H7 (cell line): Measurements from ENCODE around the gene KRT85. TPM values are rescaled to one million over a fixed set of nuclear protein-coding genes. Genes with fewer than 3 reads are reported as not detected.
"Not testable (repeated sequence)": the region's sequence is repeated elsewhere in the genome, so short reads cannot be mapped to it uniquely, and the experiment has no call there.

Experiments used
- DNase-seq: peaks from one replicate; pipeline ENCODE4 v3.0.0; 2012
- H3K27me3 ChIP-seq: 2 replicates; pipeline ENCODE4 v1.6.0; 2011; ENCODE audit warnings: mild to moderate bottlenecking, low read length; ENCODE audit not compliant: control insufficient read depth, insufficient read depth
- H3K36me3 ChIP-seq: replicated peaks from 2 replicates; pipeline ENCODE4 v1.5.1; 2011; ENCODE audit warnings: low read length; ENCODE audit not compliant: control insufficient read depth, insufficient read depth
- H3K4me3 ChIP-seq: 2 replicates; pipeline ENCODE4 v1.5.1; 2011; ENCODE audit warnings: low read depth, mild to moderate bottlenecking, control low read depth, low read length, moderate library complexity; ENCODE audit not compliant: insufficient read depth
- total RNA-seq: library from RNA; depleted of rRNA; stranded (reverse); fragments of >200 nt; shearing (Covaris generic); gene quantifications from 2 replicates; pipeline ENCODE4 v1.2.3, GENCODE V29; 2014

Gene KRT85
- total RNA-seq, 1 experiment from 2014 or later, result not detected

DNA sequence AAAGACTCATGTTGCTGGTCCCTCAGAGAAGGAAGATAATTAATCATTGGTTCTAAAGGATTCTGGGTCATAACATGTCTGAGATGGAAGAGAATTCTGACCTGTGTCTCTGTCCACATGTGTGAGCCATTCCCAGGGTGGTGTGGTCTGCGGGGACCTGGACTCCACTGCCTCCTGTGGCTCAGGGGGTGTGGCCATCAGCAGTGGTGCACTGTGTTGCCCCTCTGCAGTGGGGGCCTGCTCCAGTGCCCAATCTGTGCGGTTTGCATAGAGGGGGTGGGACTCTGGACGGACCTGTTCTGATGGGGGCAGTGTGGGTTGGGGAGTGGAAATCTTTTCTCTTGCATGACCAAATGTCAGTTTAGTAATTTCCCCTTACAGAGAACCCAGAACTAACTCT is 13.5 kb downstream of the KRT85 start:
- H3K27me3 ChIP-seq, result no peaks in the 10 kb centered on the region
- H3K36me3 ChIP-seq, result no peaks in the 10 kb centered on the region
- no peak for DNase-seq
- no peak overlapping the region for H3K4me3 ChIP-seq

DNA sequence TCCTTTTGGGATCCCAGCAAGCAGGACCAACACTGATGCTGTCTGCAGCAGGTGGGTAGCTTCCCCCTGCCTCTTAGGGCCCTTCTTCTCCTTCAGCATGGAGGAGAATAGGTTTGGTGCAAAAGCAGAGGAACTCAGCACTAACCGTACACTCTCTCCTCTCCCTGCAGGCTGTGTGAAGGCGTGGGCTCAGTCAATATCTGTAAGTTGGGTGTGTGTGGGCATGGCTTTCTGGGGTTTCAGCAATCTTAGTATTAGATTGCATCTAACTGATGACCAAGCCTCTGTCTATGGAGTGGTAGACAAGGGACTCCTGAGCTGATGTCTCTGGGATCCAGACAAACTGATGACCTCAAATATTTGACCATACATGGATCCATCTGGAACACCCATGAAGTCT is 14.3 kb downstream of the KRT85 start:
- no peak overlapping the region for H3K4me3 ChIP-seq
- DNase-seq, result no peak
- no peaks in the 10 kb centered on the region for H3K36me3 ChIP-seq
- H3K27me3 ChIP-seq, result no peaks in the 10 kb centered on the region

DNA sequence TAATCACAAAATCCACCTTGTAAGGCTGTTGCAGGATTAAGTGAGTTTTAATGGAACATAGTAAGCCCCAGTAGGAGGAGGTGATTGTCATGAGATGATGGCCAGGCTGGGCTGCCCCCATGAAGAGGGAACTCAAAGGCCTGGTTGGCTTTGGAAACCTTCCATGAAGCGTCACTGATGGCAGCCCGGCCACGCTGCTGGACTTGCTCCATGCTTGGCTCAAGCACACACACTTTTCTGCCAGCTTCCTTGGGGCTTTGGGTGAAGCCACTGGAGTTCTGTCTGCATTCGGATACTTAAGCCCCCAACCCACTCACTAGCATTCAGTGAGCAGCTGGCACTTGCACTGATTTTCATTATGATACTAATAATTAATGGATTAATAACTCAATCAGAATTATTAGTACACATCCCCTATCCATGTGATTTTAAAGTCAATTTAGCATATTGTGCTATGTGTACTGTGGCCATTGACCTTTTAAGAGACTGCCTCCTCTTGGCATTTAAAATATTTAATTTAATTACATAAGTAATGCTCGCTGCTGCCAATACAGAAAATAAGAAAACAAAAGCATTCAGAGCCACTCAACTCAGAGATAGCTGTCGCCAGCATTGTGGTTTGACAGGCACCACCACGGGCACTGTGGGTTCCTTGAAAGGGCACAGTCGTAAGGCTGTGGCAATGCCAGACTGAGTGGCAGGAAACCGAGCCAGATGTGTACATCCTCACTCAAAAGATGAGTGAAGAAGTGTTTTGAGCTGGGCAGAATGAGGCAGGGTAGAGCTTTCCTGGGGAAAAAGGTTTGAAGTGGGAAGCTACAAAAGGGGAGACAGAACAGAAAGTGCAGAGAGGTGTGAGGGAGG is 15.9 kb downstream of the KRT85 start:
- Histone ChIP-seq H3K4me3 (no peak overlapping the region), H3K27me3 (no peaks in the 10 kb centered on the region), H3K36me3 (no peaks in the 10 kb centered on the region)
- no peak for DNase-seq

DNA sequence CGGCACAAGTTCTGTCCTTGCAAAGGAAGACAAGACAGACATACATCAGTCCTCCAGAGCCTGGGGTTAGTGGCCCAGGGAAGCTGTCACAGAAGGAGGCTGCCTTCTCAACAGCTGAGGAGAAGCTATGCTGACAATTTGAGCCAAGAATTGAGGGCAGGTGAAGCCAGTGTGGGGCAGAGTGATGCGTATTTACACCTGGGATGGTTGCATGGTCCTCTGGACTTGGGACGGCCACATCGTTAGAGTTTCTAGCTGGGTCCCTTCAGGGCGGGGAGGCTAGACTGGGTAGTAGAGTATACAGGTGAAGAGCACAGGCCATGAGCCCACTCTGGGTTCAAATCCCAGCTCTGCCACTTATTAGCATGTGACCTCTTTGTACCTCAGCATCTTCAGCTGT is 16.5 kb downstream of the KRT85 start:
- no peaks in the 10 kb centered on the region for H3K27me3 ChIP-seq

DNA sequence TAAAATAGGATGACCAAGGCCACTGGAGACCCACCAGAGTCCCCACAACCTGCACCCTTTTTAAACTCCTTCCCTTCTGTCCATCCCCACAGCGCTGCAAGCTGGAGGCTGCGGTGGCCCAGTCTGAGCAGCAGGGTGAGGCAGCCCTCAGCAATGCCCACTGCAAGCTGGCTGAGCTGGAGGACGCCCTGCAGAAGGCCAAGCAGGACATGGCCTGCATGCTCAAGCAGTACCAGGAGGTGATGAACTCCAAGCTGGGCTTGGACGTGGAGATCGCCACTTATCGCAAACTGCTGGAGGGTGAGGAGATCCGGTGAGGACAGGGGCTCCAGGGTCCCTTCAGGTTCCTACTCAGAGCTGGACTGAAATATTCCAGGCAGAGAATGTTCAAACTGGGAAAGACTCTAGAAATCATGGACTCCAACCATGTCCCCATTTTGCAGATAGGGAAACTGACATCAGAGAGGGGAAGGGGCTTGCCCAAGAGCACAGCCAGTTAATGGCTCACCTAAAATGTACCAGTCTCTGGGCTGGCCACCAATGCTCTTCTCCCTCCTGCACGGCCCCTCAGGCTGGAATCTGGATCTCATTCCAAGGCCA is 17.2 kb downstream of the KRT85 start:
- Histone ChIP-seq H3K36me3 (no peaks in the 10 kb centered on the region), H3K27me3 (no peaks in the 10 kb centered on the region), H3K4me3 (no peak overlapping the region)
- no peak for DNase-seq

More for the DNA sequence above, 16.5 kb downstream of the KRT85 start:
- Histone ChIP-seq H3K36me3 (no peaks in the 10 kb centered on the region), H3K4me3 (no peak overlapping the region)
- no peak for DNase-seq

DNA sequence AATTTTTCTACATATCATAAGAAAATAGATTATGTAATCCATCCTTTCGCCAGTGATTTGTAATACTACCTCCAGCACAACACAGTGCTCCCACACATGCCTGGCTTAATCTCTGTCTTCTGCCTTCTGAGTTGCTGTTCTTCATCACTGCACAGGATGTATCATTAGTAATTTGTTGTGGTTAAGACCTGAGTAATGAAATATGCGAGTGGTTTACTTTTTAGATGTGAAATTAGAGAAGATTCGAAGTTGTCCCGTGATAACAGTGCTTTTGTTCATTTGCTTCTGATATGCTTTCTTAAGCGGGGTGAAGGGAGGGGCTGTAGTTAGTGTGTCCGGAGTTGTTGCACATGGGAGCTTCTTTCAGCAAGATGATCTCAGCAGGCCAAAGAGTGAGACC is 18.1 kb downstream of the KRT85 start:
- Histone ChIP-seq H3K36me3 (no peaks in the 10 kb centered on the region), H3K4me3 (no peak overlapping the region), H3K27me3 (no peaks in the 10 kb centered on the region)
- DNase-seq, result no peak

DNA sequence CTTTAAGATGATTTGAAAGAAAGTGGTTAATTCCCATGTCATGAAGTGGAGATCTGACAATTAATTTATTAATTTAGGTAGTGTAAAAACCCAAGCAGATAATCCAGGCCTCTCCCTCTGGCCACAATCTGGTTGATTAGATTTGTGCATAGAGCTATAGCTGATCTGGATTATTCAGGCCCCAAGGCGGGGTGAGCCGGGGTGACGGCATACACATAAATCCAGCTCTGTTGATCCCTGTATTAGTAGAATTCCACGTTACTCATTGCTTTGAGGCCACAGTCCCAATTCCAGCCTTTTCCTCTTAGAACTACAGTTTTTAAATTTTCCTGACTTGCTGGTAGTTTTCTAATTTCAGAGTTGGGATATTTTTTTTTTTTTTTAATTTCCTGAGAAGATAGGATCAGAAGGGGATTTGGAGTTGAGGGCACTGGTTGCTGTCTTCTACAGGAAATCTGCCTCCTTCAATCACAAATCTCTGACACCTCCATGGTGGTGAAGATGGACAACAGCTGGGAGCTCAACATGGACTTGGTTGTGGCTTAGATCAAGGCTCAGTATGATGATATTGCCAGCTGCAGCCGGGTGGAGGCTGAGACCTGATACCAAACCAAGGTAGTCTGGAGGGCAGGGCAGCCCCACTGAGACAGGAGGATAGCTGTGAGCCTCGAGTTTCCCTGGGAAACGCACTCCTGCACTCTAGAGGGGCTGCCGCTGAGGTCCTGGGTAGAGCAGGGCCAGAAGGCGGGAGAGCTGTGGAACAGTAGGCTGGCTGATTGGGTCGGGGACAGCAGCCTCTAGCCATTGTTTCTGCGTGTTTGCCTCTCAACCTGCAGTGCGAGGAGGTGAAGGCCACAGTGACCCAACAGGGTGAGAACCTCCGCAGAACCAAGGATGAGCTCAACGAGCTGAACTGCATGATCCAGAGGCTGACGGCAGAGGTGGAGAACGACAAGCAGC is 19.4 kb downstream of the KRT85 start:
- H3K4me3 ChIP-seq, result no peak overlapping the region
- no peak for DNase-seq
- no peaks in the 10 kb centered on the region for H3K27me3 ChIP-seq
- no peaks in the 10 kb centered on the region for H3K36me3 ChIP-seq

DNA sequence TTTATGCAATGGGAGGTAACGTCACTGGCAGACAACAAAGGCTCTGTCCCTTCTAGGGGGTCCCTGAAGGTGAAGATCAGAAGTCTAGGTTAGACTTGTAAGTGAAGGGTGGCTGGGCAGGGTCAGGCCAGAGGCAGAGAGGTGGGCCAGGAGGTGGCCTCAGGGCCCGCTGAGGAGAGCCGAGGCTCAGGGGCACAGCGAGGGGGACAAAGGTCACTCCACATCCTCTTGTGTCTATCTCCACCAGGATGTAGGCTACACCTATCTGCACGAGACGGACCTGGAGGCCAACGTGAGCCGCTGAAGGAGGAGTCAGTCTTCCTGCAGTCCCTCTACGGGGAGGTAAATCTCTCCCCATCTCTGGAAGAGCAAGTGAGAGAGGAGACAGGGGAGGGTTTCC is 20.3 kb downstream of the KRT85 start:
- DNase-seq, result no peak
- no peaks in the 10 kb centered on the region for H3K36me3 ChIP-seq
- no peaks in the 10 kb centered on the region for H3K27me3 ChIP-seq
- no peak overlapping the region for H3K4me3 ChIP-seq

DNA sequence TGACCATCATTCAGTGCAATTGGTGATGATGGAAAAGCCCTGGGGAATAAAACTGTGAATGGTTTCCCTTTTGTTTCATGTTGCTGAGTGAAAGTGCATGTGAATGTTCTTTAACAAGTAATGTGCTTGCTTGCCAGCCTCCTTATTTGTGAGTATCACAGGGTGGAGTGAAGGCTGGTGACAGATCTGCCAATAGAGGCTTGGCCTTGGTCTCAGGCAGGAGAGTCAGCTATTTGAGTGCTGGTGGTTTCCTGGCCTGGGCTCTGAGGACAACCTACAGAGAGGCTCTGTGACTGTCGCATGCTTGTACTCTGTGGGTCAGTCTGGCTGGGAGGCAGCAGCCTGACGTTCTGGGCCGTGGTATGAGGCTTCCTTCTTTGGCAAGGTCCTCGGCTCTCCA is 20.7 kb downstream of the KRT85 start:
- no peaks in the 10 kb centered on the region for H3K27me3 ChIP-seq
- no peak overlapping the region for H3K4me3 ChIP-seq
- H3K36me3 ChIP-seq, result no peaks in the 10 kb centered on the region
- DNase-seq, result no peak

DNA sequence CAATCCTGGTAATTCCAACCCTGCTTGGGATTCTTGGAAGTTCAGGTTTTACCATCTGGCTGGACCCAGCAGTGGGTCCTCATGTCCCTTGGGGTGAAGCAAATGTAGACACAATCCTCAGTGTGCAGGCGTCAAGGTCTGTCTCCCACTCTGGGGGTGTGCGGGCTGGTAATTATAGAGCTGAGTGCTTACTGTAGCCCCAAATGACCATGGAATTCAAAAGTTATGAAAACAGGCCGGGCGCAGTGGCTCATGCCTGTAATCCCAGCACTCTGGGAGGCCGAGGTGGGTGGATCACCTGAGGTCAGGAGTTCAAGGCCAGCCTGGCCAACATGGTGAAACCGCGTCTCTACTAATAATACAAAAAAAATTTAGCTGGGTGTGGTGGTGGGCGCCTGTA is 22.2 kb downstream of the KRT85 start:
- not testable (repeated sequence) for H3K27me3 ChIP-seq, H3K4me3 ChIP-seq

DNA sequence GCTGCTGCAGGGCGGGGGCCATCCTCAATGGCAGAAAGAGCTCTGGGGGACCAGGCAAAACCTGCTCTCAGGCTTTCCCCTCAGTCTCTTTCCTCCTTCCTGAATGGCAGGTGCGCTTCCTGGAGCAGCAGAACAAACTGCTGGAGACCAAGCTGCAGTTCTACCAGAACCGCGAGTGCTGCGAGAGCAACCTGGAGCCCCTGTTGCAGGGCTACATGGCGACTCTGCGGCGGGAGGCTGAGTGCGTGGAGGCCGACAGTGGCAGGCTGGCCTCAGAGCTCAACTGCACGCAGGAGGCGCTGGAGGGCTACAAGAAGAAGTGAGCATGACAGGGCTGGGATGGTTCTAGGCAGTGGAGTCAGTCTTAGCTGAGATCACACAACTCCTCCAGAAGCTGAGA is 23.2 kb downstream of the KRT85 start:
- no peaks in the 10 kb centered on the region for H3K36me3 ChIP-seq
- no peak for DNase-seq
- H3K27me3 ChIP-seq, result no peaks in the 10 kb centered on the region
- no peak overlapping the region for H3K4me3 ChIP-seq

More for the DNA sequence above, 22.2 kb downstream of the KRT85 start:
- H3K36me3 ChIP-seq, DNase-seq: not testable (repeated sequence)

DNA sequence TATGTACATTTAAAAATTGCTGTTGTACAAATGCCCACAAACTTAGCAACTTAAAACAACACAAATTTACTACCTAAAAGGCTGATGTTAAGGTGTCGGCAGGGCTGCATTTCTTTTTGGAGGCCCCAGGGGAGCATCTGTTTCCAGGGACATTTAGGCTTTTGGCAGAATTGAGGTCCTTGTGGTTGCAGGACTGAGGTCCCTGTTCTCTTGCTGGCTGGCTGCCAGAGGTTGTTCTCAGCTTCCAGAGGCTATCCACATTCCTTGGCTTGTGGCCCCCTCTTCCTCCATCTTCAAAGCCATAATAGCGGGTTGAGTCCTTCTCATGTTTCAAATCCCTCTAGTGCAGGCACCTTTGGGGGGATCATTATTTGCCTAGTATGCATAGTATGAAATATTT is 23.7 kb downstream of the KRT85 start:
- Histone ChIP-seq H3K36me3 (no peaks in the 10 kb centered on the region), H3K4me3 (no peak overlapping the region), H3K27me3 (no peaks in the 10 kb centered on the region)
- DNase-seq, result no peak

DNA sequence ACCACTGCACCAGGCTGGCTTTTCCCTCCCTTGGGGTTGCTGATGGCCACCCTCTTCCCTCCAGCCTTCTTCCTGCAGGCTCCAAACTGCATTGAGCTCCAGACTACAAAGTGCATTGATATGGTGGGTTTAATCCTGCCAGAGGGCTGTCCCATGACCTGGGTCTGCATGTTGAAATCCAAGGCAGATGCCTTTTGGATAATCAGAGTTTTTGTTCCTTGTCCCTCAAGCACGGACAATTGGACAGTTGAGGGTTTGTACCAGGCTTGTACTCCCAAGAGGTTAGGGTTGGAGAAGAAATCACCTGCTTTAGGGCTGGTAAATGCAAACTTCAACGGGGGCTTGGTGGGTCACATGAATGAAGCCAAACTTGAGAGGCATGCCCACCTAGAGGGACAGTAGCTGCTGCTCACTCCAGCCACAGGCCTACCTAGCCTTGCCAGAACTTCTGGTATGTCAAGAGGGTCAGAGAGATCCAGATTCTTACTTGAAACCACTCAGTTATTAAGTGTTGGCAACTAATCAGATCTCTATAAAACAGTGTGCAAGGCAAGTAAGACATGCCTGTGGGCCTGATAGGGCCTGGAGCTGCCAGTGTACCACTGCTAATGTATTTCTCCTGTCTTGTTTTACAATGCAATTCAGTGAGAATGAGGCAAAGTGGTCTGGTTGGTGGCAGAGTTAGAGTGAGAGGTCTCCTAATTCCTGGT is 24.3 kb downstream of the KRT85 start:
- no peaks in the 10 kb centered on the region for H3K36me3 ChIP-seq
- H3K27me3 ChIP-seq, result no peaks in the 10 kb centered on the region
- H3K4me3 ChIP-seq, result no peak overlapping the region
- DNase-seq, result no peak

DNA sequence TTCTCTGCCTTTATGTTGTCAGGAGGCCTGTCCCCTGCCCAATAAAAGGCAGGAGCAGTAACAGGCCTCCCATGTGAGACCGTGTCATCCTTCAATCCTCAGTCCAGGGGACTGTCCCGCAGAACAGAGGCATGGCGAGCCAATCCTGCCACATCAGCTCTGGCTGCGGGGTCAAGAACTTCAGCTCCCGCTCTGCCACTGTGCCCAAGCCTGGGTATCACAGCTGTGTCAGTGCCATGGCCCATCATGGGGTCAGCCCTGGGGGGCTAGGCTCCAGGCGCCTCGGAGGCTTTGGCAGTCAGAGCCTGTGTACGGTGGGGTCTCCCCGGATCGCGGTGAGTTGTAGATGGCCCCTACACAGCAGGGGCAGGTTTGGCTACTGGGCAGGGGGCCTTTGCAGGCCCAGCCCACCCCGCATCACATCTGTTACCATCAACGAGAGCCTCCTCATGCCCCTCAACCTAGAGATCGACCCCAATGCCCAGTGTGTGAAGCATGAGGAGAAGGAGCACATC is 26.2 kb downstream of the KRT85 start:
- no peak for DNase-seq
- Histone ChIP-seq H3K27me3 (no peaks in the 10 kb centered on the region), H3K36me3 (no peaks in the 10 kb centered on the region), H3K4me3 (no peak overlapping the region)
